ENCODE results near the gene CLDN20. TPM values are rescaled to one million over a fixed set of nuclear protein-coding genes. Genes with fewer than 3 reads are reported as not detected.

CLDN20 gene
- total and polyA plus RNA-seq, 11 donors: 0.30 TPM; not detected in 10

DNA sequence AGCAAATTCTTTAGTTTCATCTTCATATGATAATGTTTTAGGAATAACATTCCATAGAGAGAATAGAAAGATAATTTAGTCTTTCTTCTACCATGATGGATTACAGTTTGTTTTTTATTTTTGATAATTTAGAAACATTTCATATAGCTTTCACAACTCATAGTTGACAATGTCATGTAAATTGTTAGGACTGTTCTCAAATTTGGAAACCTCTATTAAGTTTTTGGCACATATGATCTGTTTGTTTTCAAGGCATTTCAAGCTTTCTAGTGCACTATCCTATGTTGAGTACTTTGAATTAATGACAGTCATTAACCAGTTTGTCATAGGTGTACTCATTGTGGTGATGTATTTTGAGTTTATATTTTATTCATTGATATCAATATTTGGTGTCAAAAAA, 61.2 kb downstream of the CLDN20 start:
- H3K9me3 ChIP-seq: no peaks in the 10 kb centered on the region
- no peak for ATAC-seq

GRCh38 chr6:155325700-155326516, 62.1 kb downstream of the CLDN20 start:
- DNase-seq (no peak), ATAC-seq (no peak)
- Histone ChIP-seq H3K9me3 (no peaks in the 10 kb centered on the region), H3K36me3 (no peaks in the 10 kb centered on the region), H3K4me1 (no peaks in the 10 kb centered on the region), H3K4me3 (no peak overlapping the region), H3K27ac (no peak overlapping the region), H3K27me3 (no peaks in the 10 kb centered on the region)
- intact Hi-C loops (cut with DNase I): loop anchor here in 8 of 10 donors (2.0 to 10.0 kb wide), 7 partner anchors 169 to 1859 kb away; no protein-coding TSS in a partner anchor
- WGBS, 4 donors: 75 to 81% (median 77%) methylated on average over 6 of the region's 6 CpGs
- TF ChIP-seq POLR2A (IDR thresholded peaks at IDR 0.05): no peak
- TF ChIP-seq, protein P1, sequence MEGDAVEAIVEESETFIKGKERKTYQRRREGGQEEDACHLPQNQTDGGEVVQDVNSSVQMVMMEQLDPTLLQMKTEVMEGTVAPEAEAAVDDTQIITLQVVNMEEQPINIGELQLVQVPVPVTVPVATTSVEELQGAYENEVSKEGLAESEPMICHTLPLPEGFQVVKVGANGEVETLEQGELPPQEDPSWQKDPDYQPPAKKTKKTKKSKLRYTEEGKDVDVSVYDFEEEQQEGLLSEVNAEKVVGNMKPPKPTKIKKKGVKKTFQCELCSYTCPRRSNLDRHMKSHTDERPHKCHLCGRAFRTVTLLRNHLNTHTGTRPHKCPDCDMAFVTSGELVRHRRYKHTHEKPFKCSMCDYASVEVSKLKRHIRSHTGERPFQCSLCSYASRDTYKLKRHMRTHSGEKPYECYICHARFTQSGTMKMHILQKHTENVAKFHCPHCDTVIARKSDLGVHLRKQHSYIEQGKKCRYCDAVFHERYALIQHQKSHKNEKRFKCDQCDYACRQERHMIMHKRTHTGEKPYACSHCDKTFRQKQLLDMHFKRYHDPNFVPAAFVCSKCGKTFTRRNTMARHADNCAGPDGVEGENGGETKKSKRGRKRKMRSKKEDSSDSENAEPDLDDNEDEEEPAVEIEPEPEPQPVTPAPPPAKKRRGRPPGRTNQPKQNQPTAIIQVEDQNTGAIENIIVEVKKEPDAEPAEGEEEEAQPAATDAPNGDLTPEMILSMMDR (IDR thresholded peaks at IDR 0.05): no peak

More for the DNA sequence above, 61.2 kb downstream of the CLDN20 start:
- Histone ChIP-seq H3K4me3 (no peak overlapping the region), H3K4me1 (peaks cover 0 to 4% (median 0%) of the 10 kb centered on the region in 12 donors), H3K36me3 (no peaks in the 10 kb centered on the region), H3K27ac (no peak overlapping the region), H3K27me3 (no peaks in the 10 kb centered on the region)
- no peak for DNase-seq
- intact Hi-C loops (cut with DNase I): loop anchor here in 8 of 10 donors (5.0 to 10.0 kb wide), 6 partner anchors 170 to 1860 kb away; no protein-coding TSS in a partner anchor
- TF ChIP-seq, protein P1 (IDR thresholded peaks at IDR 0.05): no peak
- TF ChIP-seq POLR2A (IDR thresholded peaks at IDR 0.05): no peak

Other genes starting within 250 kb of the CLDN20 start
- gene TFB1M, start 50.5 kb downstream of the CLDN20 start, total RNA-seq: 10 to 100 TPM; 11.4 to 24.5 (median 20.2) TPM
- gene TFB1M, start 50.5 kb downstream of the CLDN20 start, polyA plus RNA-seq: 10 to 100 TPM; 14.2 to 15.5 TPM
- not detected for gene NOX3, start 191.8 kb downstream of the CLDN20 start, total RNA-seq
- not detected for gene NOX3, start 191.8 kb downstream of the CLDN20 start, polyA plus RNA-seq

Measured in heart left ventricle (tissue), 16 donors.